CD4-positive, alpha-beta T cell treated with Interleukin-6 for 4 hours (primary cell): ENCODE data around the gene PTPRN2.

Source experiments
- DNase-seq: peaks from one replicate; pipeline ENCODE4 v3.0.0-alpha.2; 2020; ENCODE audit warnings: mixed read lengths

Gene PTPRN2

GRCh38 chr7:158101821-158102450 is 485.7 kb downstream of the PTPRN2 start:
- DNase-seq, result no peak

- DNase-seq, result no peak
Observed at GRCh38 chr7:158098125-158099030, 489.2 kb downstream of the PTPRN2 start.

- DNase-seq, result no peak
Observed at GRCh38 chr7:158097453-158098124, 490.0 kb downstream of the PTPRN2 start.

GRCh38 chr7:158097106-158097452 is 490.5 kb downstream of the PTPRN2 start:
- DNase-seq, result no peak

- DNase-seq, result no peak
Observed at GRCh38 chr7:158096582-158096981, 491.0 kb downstream of the PTPRN2 start.

GRCh38 chr7:158094671-158095226 is 492.9 kb downstream of the PTPRN2 start:
- no peak for DNase-seq

- DNase-seq, result no peak
Observed at GRCh38 chr7:158094046-158094445, 493.6 kb downstream of the PTPRN2 start.

GRCh38 chr7:158093156-158093796 is 494.3 kb downstream of the PTPRN2 start:
- no peak for DNase-seq

GRCh38 chr7:158087196-158087595 is 500.4 kb downstream of the PTPRN2 start:
- DNase-seq, result no peak

- DNase-seq, result no peak
Observed at GRCh38 chr7:158085741-158086695, 501.6 kb downstream of the PTPRN2 start.

GRCh38 chr7:158084555-158084954 is 503.1 kb downstream of the PTPRN2 start:
- no peak for DNase-seq

- no peak for DNase-seq
Observed at GRCh38 chr7:158083526-158084310, 503.9 kb downstream of the PTPRN2 start.

- no peak for DNase-seq
Observed at GRCh38 chr7:158082761-158083160, 504.9 kb downstream of the PTPRN2 start.

- DNase-seq, result no peak
Observed at GRCh38 chr7:158080899-158081445, 506.7 kb downstream of the PTPRN2 start.

GRCh38 chr7:158077934-158078910 is 509.4 kb downstream of the PTPRN2 start:
- no peak for DNase-seq

GRCh38 chr7:158077151-158077840 is 510.3 kb downstream of the PTPRN2 start:
- no peak for DNase-seq

GRCh38 chr7:158076656-158077055 is 511.0 kb downstream of the PTPRN2 start:
- DNase-seq, result no peak

GRCh38 chr7:158076215-158076614 is 511.4 kb downstream of the PTPRN2 start:
- DNase-seq, result no peak

- no peak for DNase-seq
Observed at GRCh38 chr7:158075633-158076001, 512.0 kb downstream of the PTPRN2 start.
